Testis (tissue), 3 donors: ENCODE measurements around the gene EPHA6. TPM values are rescaled to one million over a fixed set of nuclear protein-coding genes. Genes with fewer than 3 reads are reported as not detected.

Experiments
- DNase-seq: peaks from one replicate; pipeline ENCODE4 v3.0.0-alpha.2; 2019
- H3K27ac ChIP-seq, 2 donors: fragments of 200-600 bp; sonication (generic); one replicate each; pipeline ENCODE4 v1.5.1; 2019
- H3K27me3 ChIP-seq: fragments of 200-600 bp; sonication (generic); one replicate; pipeline ENCODE4 v1.5.1; 2019
- H3K36me3 ChIP-seq: fragments of 200-600 bp; sonication (generic); one replicate; pipeline ENCODE4 v1.5.1; 2017; ENCODE audit warnings: low read depth; ENCODE audit errors: missing control alignments
- H3K4me1 ChIP-seq: fragments of 200-600 bp; sonication (generic); one replicate; pipeline ENCODE4 v1.5.1; 2019
- H3K4me3 ChIP-seq, 2 donors: fragments of 200-600 bp; sonication (generic); one replicate each; pipeline ENCODE4 v1.5.1; 2017 to 2019
- H3K9me3 ChIP-seq: fragments of 200-600 bp; sonication (generic); one replicate; pipeline ENCODE4 v1.5.1; 2017
- CTCF ChIP-seq, 3 experiments: fragments of 450-650 bp in 2 of 3; fragments of 200-600 bp in 1 of 3; sonication (generic) in 1 of 3; IDR thresholded peaks; one replicate each; pipeline ENCODE4 v1.5.1; 2016 to 2019; ENCODE audit warnings: antibody characterized with exemption in 3 of 3, mild to moderate bottlenecking in 2 of 3, moderate library complexity in 1 of 3
- POLR2A ChIP-seq: fragments of 450-650 bp; IDR thresholded peaks from one replicate; pipeline ENCODE4 v1.6.1; 2017; ENCODE audit warnings: antibody characterized with exemption, mild to moderate bottlenecking, moderate library complexity
- WGBS, 2 donors: methylation state at CpG; one replicate each; pipeline ENCODE4 v1.1.5; 2018; 5-methylcytosine and 5-hydroxymethylcytosine counted together
- intact Hi-C: fragments of 100-400 bp; cut with DNase I; formaldehyde crosslinking; loops from one replicate; pipeline ENCODE4 v1.15.1; 2023; ENCODE audit warnings: low total_unique reads
- polyA plus RNA-seq: library from polyadenylated mRNA; stranded (reverse); fragments of 350-450 nt; fragmentation: Illumina TruSeq; extraction: RNeasy Lipid Tissue Mini Kit (QIAGEN cat#74804); gene quantifications from one replicate; pipeline ENCODE4 v1.2.3, GENCODE V29; 2014; ENCODE audit warnings: low read depth, low replicate concordance; ENCODE audit not compliant: insufficient read depth
- total RNA-seq, 2 donors: library from RNA; depleted of rRNA; stranded (reverse); fragments of >200 nt; gene quantifications; one replicate each; pipeline ENCODE4 v1.2.3, GENCODE V29; 2016

Gene EPHA6
- total and polyA plus RNA-seq, 3 donors from 2014 or later: 9.8 to 33.0 (median 21.2) TPM

- WGBS, 2 donors: 31 to 66% methylated on average over 1 of the region's 1 CpG
- Histone ChIP-seq H3K9me3 (no peaks in the 10 kb centered on the region), H3K27me3 (no peaks in the 10 kb centered on the region), H3K27ac (no peak overlapping the region), H3K4me1 (no peaks in the 10 kb centered on the region), H3K36me3 (no peaks in the 10 kb centered on the region), H3K4me3 (no peak overlapping the region)
- TF ChIP-seq CTCF (IDR thresholded peaks at IDR 0.05): no peak
- TF ChIP-seq POLR2A: no peak
- intact Hi-C loops: no loop called here
- DNase-seq: no peak
These were observed 307.0 kb downstream of the EPHA6 start for GRCh38 chr3:97121386-97121785.

- Histone ChIP-seq H3K27me3 (no peaks in the 10 kb centered on the region), H3K9me3 (no peaks in the 10 kb centered on the region), H3K4me3 (no peak overlapping the region), H3K4me1 (no peaks in the 10 kb centered on the region), H3K36me3 (no peaks in the 10 kb centered on the region), H3K27ac (no peak overlapping the region)
- 49 to 61% methylated on average over 4 of the region's 4 CpGs for WGBS, 2 donors
- no peak for DNase-seq
- intact Hi-C loops: no loop called here
- TF ChIP-seq CTCF (IDR thresholded peaks at IDR 0.05): no peak
- TF ChIP-seq POLR2A: no peak
These were observed 311.6 kb downstream of the EPHA6 start for GRCh38 chr3:97125902-97126499.

GRCh38 chr3:97131476-97131875 is 317.1 kb downstream of the EPHA6 start:
- no peak overlapping the region for H3K27ac ChIP-seq
- intact Hi-C loops: no loop called here
- H3K4me1 ChIP-seq: no peaks in the 10 kb centered on the region
- no peaks in the 10 kb centered on the region for H3K9me3 ChIP-seq
- no peak for DNase-seq
- H3K36me3 ChIP-seq: no peaks in the 10 kb centered on the region
- TF ChIP-seq CTCF (IDR thresholded peaks at IDR 0.05) (no peak), POLR2A (no peak)
- no peak overlapping the region for H3K4me3 ChIP-seq
- WGBS, 2 donors: 66 to 78% methylated on average over 1 of the region's 1 CpG
- H3K27me3 ChIP-seq: no peaks in the 10 kb centered on the region

GRCh38 chr3:97138914-97139541 is 324.6 kb downstream of the EPHA6 start:
- Histone ChIP-seq H3K27me3 (no peaks in the 10 kb centered on the region), H3K27ac (no peak overlapping the region), H3K36me3 (no peaks in the 10 kb centered on the region), H3K4me3 (no peak overlapping the region), H3K4me1 (no peaks in the 10 kb centered on the region), H3K9me3 (no peaks in the 10 kb centered on the region)
- DNase-seq: no peak
- TF ChIP-seq POLR2A: no peak
- TF ChIP-seq CTCF (IDR thresholded peaks at IDR 0.05): no peak
- intact Hi-C loops: no loop called here

GRCh38 chr3:97148931-97149330 is 334.5 kb downstream of the EPHA6 start:
- H3K27me3 ChIP-seq: no peaks in the 10 kb centered on the region
- no peak overlapping the region for H3K4me3 ChIP-seq
- no peaks in the 10 kb centered on the region for H3K36me3 ChIP-seq
- TF ChIP-seq CTCF (IDR thresholded peaks at IDR 0.05) (no peak), POLR2A (no peak)
- H3K27ac ChIP-seq: no peak overlapping the region
- no peak for DNase-seq
- H3K4me1 ChIP-seq: no peaks in the 10 kb centered on the region
- intact Hi-C loops: no loop called here
- whole genome bisulfite sequencing, 2 donors: 86% methylated on average over 2 of the region's 2 CpGs
- no peaks in the 10 kb centered on the region for H3K9me3 ChIP-seq
